ENCODE measurements around the gene PPARD. TPM values are rescaled to one million over a fixed set of nuclear protein-coding genes. Genes with fewer than 3 reads are reported as not detected.
"Not testable (repeated sequence)": the region's sequence is repeated elsewhere in the genome, so short reads cannot be mapped to it uniquely, and the experiment has no call there.

Gene PPARD
- total and polyA plus RNA-seq, 2 experiments from 2014 or later = 9.1 to 20.4 TPM

- not testable (repeated sequence) for H3K4me2 ChIP-seq; H3K9me2 ChIP-seq (replicated peaks; ENCODE audit: insufficient read depth); H3K27me3 ChIP-seq; H3K9me3 ChIP-seq (ENCODE audit: low read depth); H3K27ac ChIP-seq; H4K20me1 ChIP-seq (ENCODE audit: insufficient read depth, poor library complexity, severe bottlenecking); H3K79me2 ChIP-seq; H3K36me3 ChIP-seq (replicated peaks; ENCODE audit: insufficient read depth, low read depth); H2AFZ ChIP-seq; H3K4me1 ChIP-seq (ENCODE audit: insufficient read depth); H3K4me3 ChIP-seq
- DNase-seq (ENCODE audit: low spot score) = peak; percentile 76
- TF ChIP-seq CTCF (IDR thresholded peaks at IDR 0.05; ENCODE audit: poor library complexity) = peak; percentile 12
- 87% methylated on average over 9 of the region's 9 CpGs for WGBS (ENCODE audit: low lambda C conversion rate, missing lambda C conversion rate)
Measured at GRCh38 chr6:35332074-35332887, 10.1 kb upstream of the PPARD start.

GRCh38 chr6:35341557-35341956 lies 801 bp upstream of the PPARD start:
- no peak overlapping the region for H2AFZ ChIP-seq
- 81% methylated on average over 13 of the region's 13 CpGs for WGBS (ENCODE audit: low lambda C conversion rate, missing lambda C conversion rate)
- H3K4me1 ChIP-seq (ENCODE audit: insufficient read depth) = peaks cover 11% of the 10 kb centered on the region
- H3K27me3 ChIP-seq = no peaks in the 10 kb centered on the region
- H3K4me2 ChIP-seq = no peak overlapping the region
- H3K9me3 ChIP-seq (ENCODE audit: low read depth) = no peaks in the 10 kb centered on the region
- TF ChIP-seq EZH2 (IDR thresholded peaks at IDR 0.05; ENCODE audit: borderline replicate concordance) = no peak
- no peak for TF ChIP-seq EZH2phosphoT487 (IDR thresholded peaks at IDR 0.05; ENCODE audit: low read depth, severe bottlenecking, unreplicated experiment)
- no peak for TF ChIP-seq CTCF (IDR thresholded peaks at IDR 0.05; ENCODE audit: poor library complexity)
- H3K79me2 ChIP-seq = peaks cover 40% of the 10 kb centered on the region
- H3K36me3 ChIP-seq (replicated peaks; ENCODE audit: insufficient read depth, low read depth) = no peaks in the 10 kb centered on the region
- H4K20me1 ChIP-seq (ENCODE audit: insufficient read depth, poor library complexity, severe bottlenecking) = no peaks in the 10 kb centered on the region
- no peaks in the 10 kb centered on the region for H3K9me2 ChIP-seq (replicated peaks; ENCODE audit: insufficient read depth)
- no peak overlapping the region for H3K27ac ChIP-seq
- no peak for DNase-seq (ENCODE audit: low spot score)
- no peak overlapping the region for H3K4me3 ChIP-seq

GRCh38 chr6:35343092-35343834 lies 905 bp downstream of the PPARD start:
- DNase-seq (ENCODE audit: low spot score) = no peak
- no peaks in the 10 kb centered on the region for H3K9me2 ChIP-seq (replicated peaks; ENCODE audit: insufficient read depth)
- H3K79me2 ChIP-seq = peaks cover 46% of the 10 kb centered on the region
- peak overlapping the region; percentile 90 for H3K4me3 ChIP-seq
- no peaks in the 10 kb centered on the region for H4K20me1 ChIP-seq (ENCODE audit: insufficient read depth, poor library complexity, severe bottlenecking)
- no peak for TF ChIP-seq EZH2 (IDR thresholded peaks at IDR 0.05; ENCODE audit: borderline replicate concordance)
- TF ChIP-seq EZH2phosphoT487 (IDR thresholded peaks at IDR 0.05; ENCODE audit: low read depth, severe bottlenecking, unreplicated experiment) = no peak
- TF ChIP-seq CTCF (IDR thresholded peaks at IDR 0.05; ENCODE audit: poor library complexity) = no peak
- 42% methylated on average over 13 of the region's 13 CpGs for WGBS (ENCODE audit: low lambda C conversion rate, missing lambda C conversion rate)
- H3K27me3 ChIP-seq = no peaks in the 10 kb centered on the region
- H3K27ac ChIP-seq = peak overlapping the region; percentile 88
- peaks cover 11% of the 10 kb centered on the region for H3K4me1 ChIP-seq (ENCODE audit: insufficient read depth)
- peak overlapping the region; percentile 46 for H2AFZ ChIP-seq
- H3K36me3 ChIP-seq (replicated peaks; ENCODE audit: insufficient read depth, low read depth) = no peaks in the 10 kb centered on the region
- H3K9me3 ChIP-seq (ENCODE audit: low read depth) = no peaks in the 10 kb centered on the region
- H3K4me2 ChIP-seq = peak overlapping the region; percentile 96
